Stimulated activated naive CD8-positive, alpha-beta T cell treated with anti-CD3 and anti-CD28 coated beads, Interleukin-15, Interleukin-2, amounts not matched to agents 100 U/mL and 50 U/mL, for 24 hours (primary cell): ENCODE results near the gene EPAS1.
A peak's percentile ranks its signal among the peaks of the same experiment; 100 is the strongest.

Experiments used
- ATAC-seq: fragments of 150-1000 bp; cut with Tn5 transposase; one replicate; pipeline ENCODE4 v1.10.0; 2021
- DNase-seq: peaks from one replicate; pipeline ENCODE4 v3.0.0; 2021

EPAS1 gene

DNA sequence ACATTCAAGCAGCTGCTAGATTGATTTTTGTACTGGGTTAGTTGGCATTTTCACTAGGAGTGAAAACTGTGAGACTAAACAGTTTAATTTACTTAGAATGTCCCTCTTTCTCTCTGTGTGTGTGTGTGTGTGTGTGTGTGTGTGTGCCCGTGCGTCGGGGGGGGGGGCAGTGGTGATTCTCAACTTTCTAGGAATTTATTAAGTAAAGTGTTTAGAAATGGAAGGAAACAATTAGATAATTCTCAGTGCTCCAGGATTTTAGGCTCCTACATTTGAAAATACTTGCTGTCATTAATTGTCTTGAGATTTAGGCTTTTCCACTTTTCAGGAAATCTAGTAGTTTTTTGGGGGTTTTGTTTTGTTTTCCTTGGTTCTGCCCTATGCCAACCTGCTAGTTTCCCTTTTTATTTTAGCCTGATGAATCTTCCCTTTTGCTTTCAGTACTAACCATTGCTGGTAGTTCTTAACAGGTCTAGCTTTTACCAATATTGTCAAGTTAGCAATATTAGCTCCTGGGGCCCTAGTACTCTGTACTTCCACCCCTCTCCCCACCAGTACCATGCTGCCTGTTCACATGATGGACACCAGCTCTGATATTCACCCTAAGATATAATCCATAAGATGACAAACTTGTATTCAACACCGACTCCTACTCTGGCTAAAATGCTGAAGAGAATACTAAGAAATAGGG lies 4.9 kb downstream of the EPAS1 start:
- ATAC-seq (no peak), DNase-seq (no peak)

DNA sequence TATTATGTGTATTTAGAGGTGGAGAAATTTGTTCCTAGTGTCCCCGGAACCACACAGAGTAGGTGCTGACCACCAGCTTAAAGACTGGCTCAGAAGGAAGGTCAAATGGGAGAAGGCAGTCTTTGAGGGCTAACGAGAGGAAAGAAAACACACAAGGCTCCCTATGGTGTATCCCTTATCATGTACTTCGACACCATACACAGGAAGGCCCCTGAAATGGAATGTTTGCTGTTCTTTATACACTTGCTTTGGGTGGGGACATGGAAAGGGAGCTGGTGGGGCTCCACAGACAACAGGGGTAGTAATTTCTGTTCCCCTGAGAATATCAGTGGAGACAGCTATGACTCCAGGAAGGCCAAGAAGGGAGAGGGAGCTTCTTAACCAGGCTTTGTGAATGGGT lies 6.0 kb downstream of the EPAS1 start:
- no peak for DNase-seq
- ATAC-seq, result no peak

DNA sequence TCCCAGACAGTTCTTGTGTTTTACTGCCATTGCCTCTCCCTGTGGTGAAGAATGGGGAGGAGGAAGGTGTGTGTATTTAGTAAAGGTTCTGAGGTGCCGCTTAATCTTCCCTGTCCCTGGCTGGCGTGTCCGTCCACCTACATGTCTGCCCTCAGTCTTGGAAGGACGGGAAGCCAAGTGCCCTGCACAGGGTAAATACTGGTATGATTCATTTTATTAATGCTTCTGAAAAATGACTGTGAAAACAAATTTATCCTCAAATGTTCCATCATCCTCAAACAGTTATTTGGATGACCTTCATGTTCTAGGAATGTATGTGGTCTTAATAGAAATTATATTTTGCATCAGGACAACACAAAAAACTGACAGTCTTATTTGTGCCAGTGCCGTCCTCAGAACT lies 6.6 kb downstream of the EPAS1 start:
- ATAC-seq (no peak), DNase-seq (no peak)

DNA sequence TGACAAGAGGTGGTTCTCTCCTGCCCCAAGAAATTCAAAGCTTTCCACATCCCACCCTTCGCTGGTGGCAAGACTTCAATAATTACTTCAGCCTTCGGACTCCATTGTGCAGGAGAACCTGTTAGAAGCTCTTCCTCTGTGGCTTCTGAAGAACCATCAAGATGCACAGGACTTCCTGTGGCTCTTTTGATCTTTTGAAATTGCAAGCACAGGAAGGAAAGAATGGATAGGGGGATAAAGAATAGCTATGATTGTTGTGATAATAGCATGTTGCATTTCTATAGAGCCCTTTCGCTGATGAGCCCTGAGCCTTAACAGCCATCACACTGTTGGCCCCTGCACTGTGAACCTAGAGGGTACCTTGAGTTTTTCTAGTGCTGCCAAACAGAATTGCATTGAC lies 7.4 kb downstream of the EPAS1 start:
- DNase-seq (no peak), ATAC-seq (no peak)

DNA sequence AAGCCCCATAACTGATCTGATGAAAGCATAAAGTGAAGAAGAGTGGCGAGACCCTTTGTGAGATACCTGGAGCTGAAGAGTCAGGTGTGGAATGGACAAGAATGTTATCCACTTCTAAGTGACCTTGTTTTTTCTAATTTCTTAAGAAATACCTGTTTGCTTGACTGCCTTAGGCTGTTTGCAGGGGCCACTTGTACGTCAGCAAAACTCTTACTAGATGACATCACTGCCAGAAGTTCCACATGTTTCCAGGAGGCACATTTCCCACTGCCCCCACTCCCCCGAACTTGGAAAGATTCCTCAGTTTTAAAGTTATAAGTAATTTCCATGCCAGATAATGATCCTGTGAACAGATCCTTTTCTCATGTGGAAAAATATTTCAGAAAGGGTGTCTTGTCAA lies 8.0 kb downstream of the EPAS1 start:
- no peak for DNase-seq
- ATAC-seq, result no peak

DNA sequence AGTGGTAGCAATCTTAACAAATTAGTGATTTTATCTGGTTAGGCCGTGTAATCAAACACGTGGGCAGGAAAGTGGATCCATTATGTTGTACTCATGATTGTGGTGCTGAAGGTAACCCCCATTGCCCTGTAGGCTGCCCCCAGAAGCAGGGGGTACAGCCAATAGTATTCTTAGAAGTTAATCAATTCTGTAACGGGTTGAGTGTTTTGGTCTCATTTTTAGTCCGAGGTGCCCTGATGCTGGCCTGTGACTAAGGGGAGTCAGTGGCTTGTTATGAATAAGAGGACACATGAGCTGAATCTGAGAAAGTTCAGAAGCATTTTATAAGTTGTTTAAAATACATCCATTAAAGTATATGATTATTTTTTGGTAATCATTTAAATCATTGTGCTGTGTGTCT lies 8.6 kb downstream of the EPAS1 start:
- no peak for DNase-seq
- no peak for ATAC-seq

DNA sequence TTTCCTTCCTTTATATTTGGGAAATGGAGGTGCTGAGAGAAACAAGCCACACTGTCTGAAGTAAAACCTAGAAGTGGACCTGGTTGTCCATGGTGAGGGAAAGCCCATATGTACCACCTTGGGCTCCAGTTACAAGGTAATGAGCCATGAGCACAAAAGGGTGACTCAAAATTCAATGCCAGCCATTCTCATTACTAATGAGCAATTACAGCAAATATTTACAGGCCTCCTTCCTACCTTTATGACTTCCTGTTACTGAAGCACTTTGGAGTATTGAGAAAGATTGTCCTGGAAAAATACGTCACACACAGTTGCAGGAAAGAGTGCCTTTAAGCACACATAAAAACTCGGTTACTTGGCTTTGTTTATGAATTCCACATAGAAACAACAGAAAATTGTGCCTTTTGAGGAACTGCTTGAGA lies 9.1 kb downstream of the EPAS1 start:
- DNase-seq, result no peak
- no peak for ATAC-seq

DNA sequence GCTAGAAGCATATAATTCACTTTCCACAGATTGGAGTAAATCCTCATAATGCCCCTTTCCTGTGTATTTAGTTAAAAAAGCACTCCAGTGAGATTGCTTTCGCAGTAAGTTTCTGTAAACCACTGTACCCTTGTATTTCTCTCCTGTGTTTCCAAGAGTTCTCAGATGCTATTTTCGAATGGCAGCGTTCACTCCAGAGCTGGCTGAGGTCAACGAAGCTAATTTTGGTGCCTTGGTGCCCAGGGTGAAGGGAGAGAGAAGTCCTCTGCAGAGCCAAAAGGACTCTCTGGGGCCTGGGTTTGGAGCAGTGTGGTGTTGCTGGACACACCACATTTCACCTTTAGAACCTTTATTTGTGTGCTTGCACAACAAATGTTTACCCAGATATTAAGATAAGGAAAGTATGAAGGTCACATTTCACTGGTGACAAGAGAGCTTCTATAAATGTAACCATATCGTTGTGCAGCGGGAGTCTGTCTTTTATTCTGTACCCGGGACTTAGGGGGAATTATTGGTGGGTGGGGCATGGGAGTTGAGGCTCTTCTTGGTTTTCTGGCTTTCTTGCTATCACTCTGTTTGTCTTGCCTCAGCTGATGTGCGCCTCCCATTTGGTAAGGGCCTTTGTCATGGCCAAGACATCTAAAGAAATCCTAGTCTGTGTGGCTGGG lies 9.9 kb downstream of the EPAS1 start:
- DNase-seq (no peak), ATAC-seq (no peak)

DNA sequence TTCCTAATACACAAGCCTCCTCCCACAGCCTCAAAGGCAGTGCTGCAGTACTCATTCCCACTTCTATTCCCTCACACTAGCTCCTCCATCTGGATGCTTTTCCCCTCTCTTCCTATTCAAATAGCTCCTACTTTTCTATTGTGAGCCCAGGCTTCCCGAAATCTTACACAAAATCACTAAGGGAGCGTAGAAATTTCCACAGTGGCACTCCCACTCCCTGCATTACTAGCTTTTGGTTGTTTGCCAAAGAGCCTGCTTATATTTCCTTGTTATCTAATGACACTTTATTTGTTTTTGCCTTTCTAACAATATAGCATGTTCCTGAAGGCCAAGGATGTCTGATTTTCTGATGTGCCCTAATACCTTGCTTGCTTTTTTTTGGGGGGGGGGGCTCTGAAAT lies 10.9 kb downstream of the EPAS1 start:
- DNase-seq (no peak), ATAC-seq (no peak)

DNA sequence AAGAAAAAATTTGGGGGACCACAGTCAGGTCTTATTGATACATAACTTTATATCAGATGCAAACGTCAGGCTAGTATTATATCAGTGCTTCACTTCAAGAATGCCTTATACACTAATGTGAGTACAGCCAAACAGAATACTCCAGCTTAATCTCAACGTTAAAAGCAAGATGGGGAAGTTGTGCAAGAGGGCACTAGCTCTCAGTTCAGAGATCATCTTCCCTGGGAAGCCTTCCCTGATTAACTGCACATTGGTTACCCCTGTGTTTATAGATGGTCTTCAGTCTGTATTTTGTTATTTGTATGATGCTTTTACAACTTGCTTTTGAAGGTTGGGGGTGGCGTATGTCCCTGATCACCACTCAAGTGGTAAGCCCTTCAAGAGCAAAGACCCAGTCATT lies 11.4 kb downstream of the EPAS1 start:
- DNase-seq (no peak), ATAC-seq (no peak)

DNA sequence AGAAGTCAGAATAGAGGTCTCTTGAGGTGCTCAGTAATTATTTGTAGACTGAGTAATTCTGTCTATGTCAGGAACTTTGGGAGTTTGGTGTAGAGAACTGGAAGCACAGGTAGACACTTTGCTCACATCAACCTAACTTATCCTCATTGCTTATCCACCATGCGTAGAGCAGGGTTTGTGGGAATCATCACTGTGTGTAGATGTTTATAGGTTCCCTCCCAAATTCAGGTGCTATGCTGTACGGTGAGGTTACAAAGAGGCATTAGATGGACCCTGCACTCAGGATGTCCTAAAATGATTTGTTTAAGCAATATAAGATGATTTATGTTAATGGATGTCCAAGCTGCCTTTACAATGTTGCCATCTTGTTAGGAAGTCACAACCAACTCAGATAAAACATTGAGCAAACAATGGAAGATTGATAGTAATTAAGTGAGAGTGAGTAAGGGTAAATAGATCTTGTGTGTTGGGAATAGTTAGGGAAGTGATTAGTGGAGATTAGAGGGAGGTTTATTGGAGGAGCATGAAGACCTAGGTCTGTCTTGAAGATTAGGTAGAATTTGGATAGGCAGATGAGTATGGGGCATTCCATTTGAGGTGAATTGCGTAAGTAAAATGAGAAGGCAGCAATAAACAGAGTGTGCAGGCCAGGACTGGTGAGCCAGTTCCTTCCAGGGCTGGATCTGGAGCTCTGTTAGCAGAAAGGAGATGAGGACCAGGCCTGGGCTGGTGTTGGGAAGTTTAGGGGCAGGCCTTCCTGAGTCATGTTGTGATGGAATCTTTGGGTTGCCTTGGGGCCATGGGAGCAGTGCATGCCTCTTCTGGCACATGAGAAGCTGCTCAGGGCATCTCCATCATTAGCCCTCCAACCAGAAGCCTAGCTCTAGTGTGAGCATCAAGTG lies 12.1 kb downstream of the EPAS1 start:
- DNase-seq (no peak), ATAC-seq (no peak)

DNA sequence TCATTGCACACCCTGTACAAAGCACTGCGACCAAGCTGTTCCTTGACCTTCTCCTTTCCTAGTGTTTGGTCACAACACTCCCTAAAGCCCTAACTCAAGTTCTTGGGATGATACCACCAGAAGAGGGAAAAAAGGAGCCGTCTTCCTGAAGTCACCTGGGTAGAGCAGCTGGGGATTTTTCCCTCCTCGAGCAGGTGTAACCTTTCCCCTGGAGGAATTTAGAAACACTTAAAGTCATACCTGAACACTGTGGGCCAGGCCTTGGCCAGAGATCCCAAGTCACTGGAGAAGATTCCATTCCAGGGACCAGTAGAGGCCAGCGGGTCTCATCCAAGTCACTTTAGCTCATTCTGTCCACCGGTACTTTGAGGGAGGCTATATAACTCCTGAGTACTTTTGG lies 13.2 kb downstream of the EPAS1 start:
- no peak for DNase-seq
- ATAC-seq, result no peak

DNA sequence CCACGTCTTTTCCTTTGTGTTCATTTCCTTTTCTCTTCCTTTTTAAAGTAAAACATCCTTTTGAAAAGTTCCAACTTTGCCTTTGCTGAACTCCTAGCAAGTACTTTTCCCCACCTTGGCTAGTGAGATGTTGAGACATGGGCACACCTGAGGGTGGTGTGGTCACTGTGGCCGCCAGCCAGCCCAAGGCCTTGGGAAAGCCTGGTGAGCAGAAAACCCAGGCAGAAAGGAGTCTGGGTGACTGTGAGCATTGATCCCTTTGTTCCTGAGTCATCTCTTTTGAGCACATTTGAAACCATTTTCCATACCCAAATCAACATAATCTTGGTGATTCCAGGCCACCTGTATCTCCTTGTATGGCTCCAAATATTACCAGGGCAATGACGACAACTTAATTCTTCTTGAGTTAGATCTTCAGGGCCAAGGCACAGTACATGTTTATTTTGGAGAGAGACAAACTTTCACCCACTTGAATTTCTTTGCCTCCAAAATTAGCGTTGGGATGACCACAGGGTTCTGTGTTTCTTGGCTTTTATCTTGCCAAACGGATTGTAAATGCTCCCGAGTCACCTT lies 14.5 kb downstream of the EPAS1 start:
- ATAC-seq (no peak), DNase-seq (no peak)

DNA sequence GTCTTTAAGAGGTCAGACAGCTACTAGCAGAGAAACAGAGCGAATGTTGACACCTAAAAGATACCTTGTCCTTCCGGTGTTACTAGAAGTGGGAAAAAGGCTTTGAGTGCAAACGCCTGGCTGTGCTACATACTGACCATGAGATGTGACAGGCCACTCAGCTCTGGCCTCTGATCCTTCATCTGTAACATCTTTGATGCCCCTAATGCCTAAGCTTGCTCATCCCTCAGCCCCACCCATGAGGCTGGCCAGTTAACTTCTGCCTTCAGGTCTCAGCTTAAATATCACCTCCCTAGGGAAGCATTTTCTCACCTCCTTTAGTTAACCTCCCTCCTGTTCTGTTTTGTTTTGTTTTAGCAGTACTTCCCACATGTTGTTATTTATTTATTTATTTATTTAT lies 15.9 kb downstream of the EPAS1 start:
- DNase-seq, result no peak
- ATAC-seq, result no peak

DNA sequence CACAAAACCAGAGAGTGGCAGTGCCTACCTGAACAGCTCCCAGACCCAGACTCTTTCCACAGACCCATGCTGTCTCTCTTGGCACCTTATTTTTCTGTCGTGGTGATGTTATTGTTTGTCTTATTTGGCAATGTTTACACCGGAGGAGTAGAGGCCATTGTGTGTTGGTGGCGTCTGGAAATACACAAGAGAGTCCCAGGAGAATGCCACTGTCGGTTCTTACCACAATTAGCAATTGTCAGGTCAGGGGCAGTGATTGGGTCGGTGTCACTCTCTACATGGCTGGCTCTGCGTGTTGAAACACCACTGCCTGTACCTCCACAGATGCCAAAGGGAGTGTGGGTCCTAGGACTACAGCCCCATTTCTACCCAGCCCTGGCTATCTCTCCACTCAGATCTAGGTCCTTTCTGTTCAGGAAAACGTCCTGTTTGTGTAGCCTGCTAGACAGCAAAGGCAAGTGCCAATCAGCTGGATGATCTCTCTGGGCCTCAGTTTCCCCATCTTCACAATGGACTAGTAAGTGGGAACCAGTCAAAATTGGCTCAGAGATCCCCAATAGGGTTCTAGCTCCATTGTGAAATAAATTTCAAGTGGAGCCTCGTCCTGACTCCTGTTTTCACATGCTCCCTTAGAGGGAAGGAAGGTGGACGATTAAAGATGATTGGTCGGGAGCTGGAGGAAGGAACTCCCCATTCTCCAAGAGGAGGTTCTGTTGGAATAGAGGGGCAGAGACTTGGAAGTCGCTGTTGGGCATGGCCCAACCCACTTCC lies 17.0 kb downstream of the EPAS1 start:
- ATAC-seq (no peak), DNase-seq (no peak)

DNA sequence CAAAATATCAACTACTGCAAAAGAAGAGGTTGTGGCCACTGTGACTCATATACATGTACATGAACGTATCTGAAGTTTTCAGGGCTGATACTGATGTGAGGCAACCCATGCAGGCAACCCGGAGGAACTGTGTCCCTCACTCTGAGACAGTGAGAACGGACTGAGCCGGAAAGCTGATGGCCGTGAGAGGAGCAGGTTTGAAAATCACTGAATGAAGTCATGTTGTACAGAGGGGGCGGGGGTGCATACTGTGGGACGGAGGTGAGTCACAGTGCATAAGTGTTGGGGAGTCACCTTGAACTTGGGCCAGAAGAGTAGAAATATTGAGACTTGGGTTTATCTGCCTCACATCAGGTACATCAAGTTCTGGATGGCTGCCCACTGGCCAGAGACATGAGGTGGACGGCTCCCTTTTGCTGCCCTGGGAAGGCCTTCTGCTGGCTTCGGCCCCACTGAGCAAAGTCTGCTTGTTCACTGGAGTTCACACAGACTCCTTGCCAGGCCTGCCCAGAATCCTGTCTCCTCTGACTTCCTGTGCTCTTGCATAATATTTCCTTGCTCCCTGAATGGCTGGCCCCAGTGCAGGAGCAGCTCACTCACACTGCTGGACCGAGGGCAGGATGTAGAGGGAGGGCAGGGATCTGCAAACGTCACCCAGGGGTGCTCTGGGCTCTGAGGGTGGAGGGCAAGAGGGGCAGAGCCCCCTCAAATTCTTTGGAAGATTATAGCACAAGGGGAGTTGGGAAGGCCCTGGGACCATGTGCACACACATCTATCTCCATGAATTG lies 18.1 kb downstream of the EPAS1 start:
- peak; percentile 55 for ATAC-seq
- DNase-seq, result no peak

DNA sequence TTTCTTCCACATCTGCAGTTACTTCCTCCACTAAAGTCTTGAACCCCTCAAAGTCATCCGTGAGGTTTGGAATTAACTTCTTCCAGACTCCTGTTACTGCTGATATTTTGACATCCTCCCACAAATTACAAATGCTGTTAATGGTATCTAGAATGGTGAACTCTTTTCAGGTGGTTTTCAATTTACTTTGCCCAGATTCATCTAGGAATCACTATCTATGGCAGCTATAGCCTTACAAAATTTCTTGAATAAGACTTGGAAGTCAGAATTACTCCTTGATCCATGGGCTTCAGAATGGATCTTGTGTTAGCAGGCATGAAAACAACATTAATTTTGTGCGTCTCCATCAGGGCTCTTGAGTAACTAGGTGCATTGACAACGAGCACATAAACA lies 19.9 kb downstream of the EPAS1 start:
- no peak for ATAC-seq
- no peak for DNase-seq

DNA sequence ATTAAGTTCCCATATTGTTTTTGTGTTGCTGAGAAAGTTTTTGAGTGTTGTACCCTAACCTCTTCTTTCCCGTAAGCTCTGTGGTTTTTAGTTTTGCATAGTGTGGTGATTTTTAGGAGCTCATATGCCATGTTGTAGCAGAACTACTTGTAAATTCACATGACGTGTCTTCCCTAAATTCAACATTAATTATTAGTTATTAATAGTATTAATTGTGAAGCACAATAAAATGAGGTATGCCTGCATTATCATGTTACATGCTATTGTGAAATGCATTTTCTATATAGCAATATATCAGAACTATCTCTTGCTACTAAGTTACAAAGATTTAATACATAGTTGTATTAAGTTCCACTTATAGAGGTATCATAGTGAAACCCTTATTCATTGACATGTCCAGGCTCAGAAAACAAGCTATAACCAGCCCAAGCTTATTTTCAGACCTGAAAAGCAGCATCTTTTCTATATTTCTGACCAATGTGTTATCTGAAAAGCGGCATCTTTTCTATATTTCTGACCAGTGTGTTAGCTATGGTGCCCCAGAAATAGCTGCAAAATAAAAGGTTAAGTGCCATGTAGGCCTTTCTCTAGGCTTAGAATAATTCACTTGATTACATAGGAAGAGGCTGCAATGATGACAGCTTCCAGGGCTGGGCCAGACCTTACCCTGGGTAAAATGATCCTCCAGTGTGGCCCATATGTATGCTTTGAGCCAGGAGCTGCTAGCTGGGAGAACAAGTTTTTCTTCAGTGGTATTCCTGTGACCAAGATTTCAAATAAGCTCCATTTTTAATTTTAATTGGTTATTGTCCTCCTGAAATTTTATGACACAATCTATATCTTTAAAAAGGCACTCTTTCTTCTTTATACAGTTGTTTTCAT lies 21.6 kb downstream of the EPAS1 start:
- ATAC-seq (no peak), DNase-seq (no peak)

DNA sequence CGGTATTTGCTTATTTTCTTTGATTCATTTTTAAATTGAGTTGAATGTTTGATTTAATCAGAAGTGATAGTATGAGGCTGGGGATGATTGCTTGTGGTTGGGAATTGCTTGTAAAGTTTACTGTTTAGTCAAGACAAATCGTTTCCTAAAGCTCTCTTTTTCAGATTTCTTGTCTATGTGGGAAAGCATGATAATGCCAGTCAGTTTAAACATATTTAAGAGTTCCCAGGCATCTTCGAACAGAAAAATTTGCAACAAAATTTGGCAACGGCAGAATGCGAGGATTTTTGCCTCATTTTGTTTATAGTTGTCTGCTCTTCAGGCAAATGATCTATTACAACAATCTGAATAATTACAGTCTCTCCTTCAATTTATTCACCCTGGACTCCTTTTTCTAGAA lies 22.5 kb downstream of the EPAS1 start:
- ATAC-seq (no peak), DNase-seq (no peak)

DNA sequence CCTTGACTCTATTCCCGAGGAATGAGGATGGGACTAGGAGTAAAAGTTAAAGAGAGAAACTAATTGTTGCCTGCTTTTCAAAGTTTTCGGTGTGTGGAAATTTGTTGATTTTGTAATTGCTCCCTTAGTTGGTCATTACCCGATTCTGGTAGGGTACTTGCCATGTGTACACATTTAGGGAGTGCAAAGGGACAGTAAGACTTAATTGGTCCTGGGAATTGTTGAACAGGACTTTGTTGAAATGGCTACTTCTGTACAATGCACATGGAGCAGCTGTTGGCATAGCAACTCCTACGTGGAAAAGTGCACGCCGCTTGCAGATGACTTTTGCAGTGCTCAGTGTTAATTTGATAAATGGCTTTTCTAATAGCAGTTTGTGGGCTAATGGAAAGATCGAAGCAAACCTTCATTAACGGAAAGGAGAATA lies 22.9 kb downstream of the EPAS1 start:
- ATAC-seq, result no peak
- DNase-seq, result no peak
